HepG2 (cell line): ENCODE measurements around the gene MEIG1. TPM values are rescaled to one million over a fixed set of nuclear protein-coding genes. Genes with fewer than 3 reads are reported as not detected.

Source experiments
- AGO2 ChIP-seq: fragments of 200-400 bp; formaldehyde crosslinking; optimal IDR thresholded peaks from 2 replicates; pipeline ENCODE3; 2017; ENCODE audit warnings: mild to moderate bottlenecking, low read depth, low read length, moderate library complexity
- ARHGAP35 ChIP-seq: sonication (generic); formaldehyde crosslinking; IDR thresholded peaks from 2 replicates; pipeline ENCODE4 v1.9.0; 2022; ENCODE audit warnings: mild to moderate bottlenecking, inconsistent platforms, moderate library complexity, missing genetic modification reagents, borderline replicate concordance
- ATF5 ChIP-seq: sonication (generic); formaldehyde crosslinking; IDR thresholded peaks from 2 replicates; pipeline ENCODE4 v1.4.0; 2020; ENCODE audit warnings: mild to moderate bottlenecking, low read depth, missing genetic modification reagents
- CHD2 ChIP-seq: IDR thresholded peaks from 2 replicates; pipeline ENCODE4 v1.6.1; 2011; ENCODE audit warnings: low read depth, low read length, improper control_type of control experiment
- IKZF1 ChIP-seq: fragments of 450-650 bp; IDR thresholded peaks from 2 replicates; pipeline ENCODE4 v1.7.1; 2016
- KDM2A ChIP-seq: sonication (generic); formaldehyde crosslinking; IDR thresholded peaks from 2 replicates; pipeline ENCODE4 v1.4.0; 2020; ENCODE audit warnings: low read depth, missing genetic modification reagents, borderline replicate concordance
- KMT2B ChIP-seq: IDR thresholded peaks from 2 replicates; pipeline ENCODE4 v1.6.1; 2016; ENCODE audit warnings: missing genetic modification reagents, missing compliant biosample characterization
- MLLT10 ChIP-seq: sonication (generic); formaldehyde crosslinking; IDR thresholded peaks from 2 replicates; pipeline ENCODE4 v1.4.0; 2020; ENCODE audit warnings: missing genetic modification reagents
- MTF2 ChIP-seq: sonication (generic); formaldehyde crosslinking; IDR thresholded peaks from 2 replicates; pipeline ENCODE4 v1.5.0; 2020; ENCODE audit warnings: missing genetic modification reagents, borderline replicate concordance
- NFYC ChIP-seq: IDR thresholded peaks from 2 replicates; pipeline ENCODE4 v1.6.1; 2016; ENCODE audit warnings: missing genetic modification reagents, missing compliant biosample characterization
- NR2C2 ChIP-seq: sonication (generic); formaldehyde crosslinking; IDR thresholded peaks from 2 replicates; pipeline ENCODE4 v1.4.0; 2020; ENCODE audit warnings: missing genetic modification reagents, mild to moderate bottlenecking, moderate library complexity, borderline replicate concordance
- PAXIP1 ChIP-seq: sonication (generic); formaldehyde crosslinking; conservative IDR thresholded peaks from 2 replicates; pipeline ENCODE4 v1.4.0; 2020; ENCODE audit warnings: mild to moderate bottlenecking, missing genetic modification reagents, moderate library complexity
- PREB ChIP-seq: sonication (generic); formaldehyde crosslinking; IDR thresholded peaks from 2 replicates; pipeline ENCODE4 v1.4.0; 2020; ENCODE audit warnings: missing genetic modification reagents
- PTBP1 ChIP-seq: fragments of 200-400 bp; formaldehyde crosslinking; IDR thresholded peaks from 2 replicates; pipeline ENCODE4 v1.6.1; 2018; ENCODE audit warnings: low read length, low read depth; ENCODE audit not compliant: poor library complexity, severe bottlenecking
- RBM22 ChIP-seq: fragments of 200-400 bp; formaldehyde crosslinking; optimal IDR thresholded peaks from 2 replicates; pipeline ENCODE3; 2017; ENCODE audit warnings: mild to moderate bottlenecking, low read length, moderate library complexity
- SOX13 ChIP-seq, 3 experiments: fragments of 450-650 bp in 1 of 3; sonication (generic) in 1 of 3; formaldehyde crosslinking in 1 of 3; IDR thresholded peaks in 2 of 3; conservative IDR thresholded peaks in 1 of 3; 2 replicates each; pipeline versions ENCODE4 v1.5.0 to v1.6.1; 2016 to 2020; ENCODE audit warnings: antibody characterized with exemption in 1 of 3, mild to moderate bottlenecking in 1 of 3, missing compliant biosample characterization in 1 of 3, missing genetic modification reagents in 1 of 3, moderate library complexity in 1 of 3
- TEF ChIP-seq: sonication (generic); formaldehyde crosslinking; IDR thresholded peaks from 2 replicates; pipeline ENCODE4 v1.5.0; 2020; ENCODE audit warnings: missing genetic modification reagents
- ZNF501 ChIP-seq: sonication (generic); formaldehyde crosslinking; IDR thresholded peaks from 2 replicates; pipeline ENCODE4 v1.5.1; 2020; ENCODE audit warnings: mild to moderate bottlenecking, moderate library complexity, missing genetic modification reagents
- ZNF550 ChIP-seq: sonication (generic); formaldehyde crosslinking; IDR thresholded peaks from 2 replicates; pipeline ENCODE4 v1.4.0; 2020; ENCODE audit warnings: mild to moderate bottlenecking, missing genetic modification reagents, borderline replicate concordance
- ZSCAN30 ChIP-seq: sonication (generic); formaldehyde crosslinking; IDR thresholded peaks from 2 replicates; pipeline ENCODE4 v1.5.0; 2020; ENCODE audit warnings: mild to moderate bottlenecking, missing genetic modification reagents
- polyA plus RNA-seq, 8 experiments: library from polyadenylated mRNA; depleted of rRNA in 3 of 8; stranded (reverse) in 7 of 8; unstranded in 1 of 8; fragments of >200 nt; fragmentation: Illumina TruSeq in 4 of 8; extraction: Trizol in 4 of 8; gene quantifications; 2 replicates each; pipeline versions ENCODE4 v1.2.1 to v1.2.3, GENCODE V29; 2011 to 2016; ENCODE audit warnings: low read depth in 4 of 8, missing spikeins in 1 of 8, mixed read lengths in 1 of 8; ENCODE audit not compliant: insufficient read depth in 1 of 8
- total RNA-seq, 5 experiments: library from RNA; depleted of rRNA; stranded (reverse); fragments of >200 nt; fragmentation: Illumina TruSeq; extraction: Trizol; gene quantifications; 2 replicates each; pipeline ENCODE4 v1.2.3, GENCODE V29; 2016; ENCODE audit warnings: low read depth in 1 of 5

Gene MEIG1
- total and polyA plus RNA-seq, 2 of the 13 experiments (the other 11 are each of a cell fraction or from before 2014, with no cell fraction given) = not detected

- no peak for TF ChIP-seq ZNF550 (CRISPR knock-in tag)
- TF ChIP-seq PAXIP1 (CRISPR knock-in tag) = peak; percentile 14; the same call in 1 of the 2 replicates
- no peak for TF ChIP-seq ATF5 (CRISPR knock-in tag)
- TF ChIP-seq NR2C2 (CRISPR knock-in tag) = peak; percentile 93
- TF ChIP-seq KDM2A = peak; percentile 23
- TF ChIP-seq PREB (CRISPR knock-in tag) = no peak
- TF ChIP-seq ARHGAP35 (CRISPR knock-in tag) = 0 out of 2 replicates have a peak, but pooled peaks have one; percentile 34
- TF ChIP-seq MTF2 (CRISPR knock-in tag) = 0 out of 2 replicates have a peak, but pooled peaks have one; percentile 54
- 0 out of 2 replicates have a peak, but pooled peaks have one; percentile 13 for TF ChIP-seq TEF
- TF ChIP-seq NFYC (CRISPR knock-in tag) = peak; percentile 42
- no peak for TF ChIP-seq SOX13 (IDR thresholded peaks at IDR 0.05)
- TF ChIP-seq SOX13 (CRISPR knock-in tag; conservative IDR thresholded peaks at IDR 0.05 in 1 of 2, IDR thresholded peaks at IDR 0.05 in 1 of 2) = 0 out of 4 replicates have a peak, but pooled peaks of 1 of the 2 experiments have one; percentile 2
- TF ChIP-seq KMT2B = peak; percentile 39; the same call in 1 of the 2 replicates
- no peak for TF ChIP-seq MLLT10 (CRISPR knock-in tag)
- peak; percentile 60 for TF ChIP-seq CHD2
- no peak for TF ChIP-seq RBM22
- peak; percentile 91 for TF ChIP-seq ZNF501
- TF ChIP-seq IKZF1 = no peak
- TF ChIP-seq AGO2 = peak; percentile 51
- no peak for TF ChIP-seq ZSCAN30 (CRISPR knock-in tag)
- TF ChIP-seq PTBP1 = no peak
These were observed at the start of gene MEIG1 (continued) for GRCh38 chr10:14959221-14960057.
